NCI-H82 treated with DMSO at 0.1 percent for 48 hours (cell line): ENCODE measurements around the gene MED13.

Experiments
- DNase-seq: peaks from one replicate; lab custom pipeline; 2025; ENCODE audit not compliant: unreplicated experiment; lab: John Stamatoyannopoulos, UW

The MED13 gene

GRCh38 chr17:62064791-62065563 lies at the start of gene MED13:
TSS of gene MED13 (minus strand) at chr17:62065278. CDS start at chr17:62065205, 73 bp downstream.
- peak; percentile 24 for DNase-seq

DNA sequence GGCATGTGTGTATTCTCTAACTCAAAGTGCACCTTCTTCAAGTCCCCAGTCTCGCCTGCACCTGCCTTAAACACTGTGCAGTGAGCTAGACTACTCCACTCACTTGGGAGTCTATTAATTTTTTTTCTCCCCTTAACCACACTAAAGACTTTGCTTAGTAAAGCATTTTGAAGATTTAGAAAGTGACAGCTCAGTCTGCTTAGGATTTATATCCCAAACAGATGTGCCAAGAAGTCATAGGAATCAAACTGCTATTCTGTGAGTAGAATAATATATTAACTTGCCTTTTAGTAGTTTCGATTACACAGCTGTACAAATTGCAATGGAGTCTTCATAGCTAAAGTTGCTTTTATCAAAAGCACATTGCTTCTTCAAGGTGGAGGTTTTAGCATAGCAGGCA lies 47.2 kb upstream of the MED13 start:
- DNase-seq: no peak

DNA sequence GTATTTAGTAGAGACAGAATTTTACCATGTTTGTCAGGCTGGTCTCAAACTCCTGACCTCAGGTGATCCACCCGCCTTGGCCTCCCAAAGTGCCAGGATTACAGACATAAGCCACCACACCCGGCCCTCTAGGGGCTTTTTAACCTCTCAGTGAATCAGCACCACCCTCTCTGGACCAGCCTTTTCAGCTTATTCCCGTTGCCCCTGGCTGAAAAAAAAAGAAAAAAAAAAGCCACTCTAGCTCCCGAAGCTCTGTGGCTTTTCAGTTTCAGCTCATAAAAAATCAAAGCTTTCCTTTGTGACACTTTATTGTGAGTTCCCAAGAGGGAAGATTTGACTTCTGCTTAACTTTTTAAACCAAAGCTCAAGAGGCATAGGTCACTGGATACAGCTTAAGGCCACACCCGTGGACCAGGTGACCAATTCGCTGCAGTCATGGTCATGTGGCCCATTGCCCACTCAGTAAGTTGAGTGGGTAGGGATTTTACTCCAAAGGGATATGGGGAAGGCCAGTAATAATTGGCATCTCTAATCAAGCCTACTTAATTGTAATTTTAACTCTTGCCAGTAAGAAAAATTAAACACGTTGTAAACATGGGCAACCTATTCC lies 46.6 kb upstream of the MED13 start:
- DNase-seq: no peak

- DNase-seq: no peak
These were observed 45.9 kb upstream of the MED13 start for GRCh38 chr17:62110923-62111484.

DNA sequence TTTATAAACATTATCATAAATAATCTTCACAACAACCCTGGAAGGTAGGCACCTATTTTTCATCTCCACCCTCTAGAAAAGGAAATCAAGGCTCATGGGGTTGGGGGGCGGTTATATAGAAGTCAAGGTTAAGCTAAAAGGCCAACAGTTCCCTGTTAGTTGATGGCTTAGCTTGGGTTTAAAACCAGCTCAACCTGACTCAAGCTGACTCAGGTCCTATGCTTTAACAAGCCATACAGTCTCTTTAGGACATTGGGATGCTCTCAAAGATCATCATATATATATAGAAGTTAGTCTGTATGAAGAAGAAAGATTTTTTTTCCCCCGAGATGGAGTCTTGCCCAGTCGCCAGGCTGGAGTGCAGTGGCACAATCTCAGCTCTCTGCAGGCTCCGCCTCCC lies 44.8 kb upstream of the MED13 start:
- no peak for DNase-seq

DNA sequence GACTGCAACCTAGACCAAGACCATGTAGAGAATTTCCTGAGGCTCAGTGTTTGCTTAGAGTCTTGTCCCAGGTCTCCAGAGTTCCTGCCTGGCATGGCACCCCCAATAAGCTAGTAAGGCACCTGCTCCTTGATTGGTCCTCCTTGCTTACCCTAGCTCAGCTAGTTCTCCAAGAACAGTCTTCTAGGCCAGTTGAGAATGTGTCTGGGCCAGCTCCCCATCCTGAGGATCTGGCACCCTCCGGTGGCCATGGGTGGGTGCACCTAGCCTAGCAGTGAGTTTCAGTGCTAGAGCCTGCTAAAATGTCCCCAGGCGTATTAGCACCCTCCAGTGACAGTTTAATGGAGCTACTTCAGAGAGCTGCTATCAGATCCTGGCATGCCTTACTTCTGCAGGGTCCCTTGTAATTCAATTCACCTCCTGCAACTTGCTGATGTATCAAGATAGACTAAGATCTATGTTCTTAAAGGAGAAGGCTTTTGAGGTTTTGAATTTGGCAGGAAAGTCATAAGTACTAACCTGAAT lies 44.4 kb upstream of the MED13 start:
- peak; percentile 72 for DNase-seq

- no peak for DNase-seq
These were observed 40.8 kb upstream of the MED13 start for GRCh38 chr17:62105861-62106260.

GRCh38 chr17:62105357-62105756 lies 40.3 kb upstream of the MED13 start:
- DNase-seq: no peak

GRCh38 chr17:62101515-62101914 lies 36.4 kb upstream of the MED13 start:
- no peak for DNase-seq

DNA sequence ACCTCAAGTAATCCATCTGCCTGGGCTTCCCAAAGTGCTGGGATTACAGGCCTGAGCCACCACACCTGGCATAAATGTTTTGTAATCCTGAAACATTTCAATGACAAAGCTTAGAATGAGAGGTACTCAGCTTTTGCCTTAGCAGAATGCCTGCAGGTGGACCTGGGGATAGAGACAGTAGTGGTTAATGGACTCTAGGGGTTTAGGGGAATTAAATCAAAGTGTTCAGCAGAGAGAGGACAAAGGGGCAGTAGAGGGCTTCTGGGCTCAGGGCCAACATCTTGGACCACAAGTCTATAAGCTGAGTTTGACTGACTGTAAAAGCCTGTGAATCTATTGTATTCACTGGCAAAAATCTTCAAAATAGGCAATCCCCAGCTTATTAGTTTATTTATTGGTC lies 36.0 kb upstream of the MED13 start:
- peak; percentile 23 for DNase-seq

- no peak for DNase-seq
These were observed 35.0 kb upstream of the MED13 start for GRCh38 chr17:62100055-62100454.

- no peak for DNase-seq
These were observed 34.5 kb upstream of the MED13 start for GRCh38 chr17:62099532-62099931.

- DNase-seq: no peak
These were observed 33.6 kb upstream of the MED13 start for GRCh38 chr17:62098623-62099231.

DNA sequence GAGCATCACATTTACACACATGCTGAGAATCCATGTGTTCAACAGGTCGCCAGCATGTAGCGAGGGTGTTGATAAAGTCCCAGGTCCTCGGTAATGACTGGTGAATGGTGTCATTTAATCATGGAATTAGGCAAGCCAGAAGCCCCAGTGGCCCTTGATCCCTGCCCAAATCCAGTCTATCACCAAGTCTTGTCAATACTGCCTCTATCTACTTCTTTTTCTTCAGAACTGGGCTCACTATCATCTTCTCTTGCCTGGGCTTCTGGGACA lies 31.3 kb upstream of the MED13 start:
- no peak for DNase-seq

GRCh38 chr17:62094175-62094574 lies 29.1 kb upstream of the MED13 start:
- DNase-seq: no peak

DNA sequence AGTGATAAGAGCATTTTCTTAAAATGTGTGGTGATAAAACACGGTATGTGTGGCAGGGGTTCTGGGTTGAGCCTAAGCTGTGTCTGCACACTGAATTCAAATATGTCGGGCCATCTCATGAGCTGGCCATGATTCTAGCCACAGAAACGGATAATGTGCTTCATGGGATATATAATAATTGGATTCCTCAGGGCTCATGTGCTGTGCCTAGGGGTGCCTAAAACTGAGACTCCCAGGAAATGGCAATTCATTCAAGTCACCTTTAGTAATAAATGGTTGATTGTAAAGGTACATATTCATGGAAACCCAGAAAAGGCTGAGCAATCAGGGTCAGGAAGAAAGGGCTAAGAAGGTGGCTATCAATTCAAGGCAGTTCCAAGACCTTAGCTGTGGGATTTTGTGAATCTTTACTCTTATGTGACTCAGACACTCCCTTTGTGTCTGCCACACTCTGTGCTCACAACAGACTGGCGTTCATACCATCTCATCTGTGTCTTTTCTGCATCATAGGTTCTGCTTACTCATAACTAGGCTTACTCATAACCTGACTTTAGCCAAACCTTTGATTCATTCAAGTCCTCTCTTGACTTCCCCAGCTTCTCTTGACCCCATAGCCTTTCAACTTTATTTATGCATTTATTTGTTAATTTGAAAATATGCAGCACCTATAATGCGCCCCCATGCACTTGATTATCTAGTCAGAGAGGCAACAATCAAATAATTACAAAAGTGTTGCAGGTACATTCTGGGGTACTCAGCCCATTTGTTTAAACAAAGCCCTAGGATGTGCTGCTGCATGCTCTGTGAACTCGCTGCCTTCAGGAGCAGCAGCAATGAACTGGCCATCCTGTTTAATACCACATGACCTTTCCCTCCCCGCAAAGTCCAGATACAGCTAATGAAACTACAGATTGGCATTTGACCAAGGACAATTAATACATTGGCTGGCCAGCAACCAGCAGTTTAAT lies 28.4 kb upstream of the MED13 start:
- DNase-seq: no peak

- DNase-seq: no peak
These were observed 27.7 kb upstream of the MED13 start for GRCh38 chr17:62092784-62093183.

- no peak for DNase-seq
These were observed 26.7 kb upstream of the MED13 start for GRCh38 chr17:62091804-62092203.

- DNase-seq: no peak
These were observed 25.8 kb upstream of the MED13 start for GRCh38 chr17:62090868-62091267.

GRCh38 chr17:62090021-62090824 lies 25.1 kb upstream of the MED13 start:
- DNase-seq: no peak
